Activated B cell treated with CpG ODN at 0.5 μM for 24 hours (primary cell): ENCODE measurements around the gene UNC50. TPM values are rescaled to one million over a fixed set of nuclear protein-coding genes. Genes with fewer than 3 reads are reported as not detected.

Source experiments
- ATAC-seq: fragments of 200-7000 bp; cut with Tn5 transposase; one replicate; pipeline ENCODE4 v1.10.0; 2021; ENCODE audit warnings: low read depth, mild to moderate bottlenecking, moderate library complexity
- CTCF ChIA-PET: fragments of 350-600 bp; sonication (Branson Sonifier 250); formaldehyde crosslinking; loops from one replicate; lab custom pipeline; 2021; ENCODE audit warnings: antibody characterized with exemption; lab: Charles Lee
- POLR2A ChIA-PET: fragments of 350-600 bp; sonication (Branson Sonifier 250); formaldehyde crosslinking; loops from one replicate; lab custom pipeline; 2021; ENCODE audit warnings: antibody characterized with exemption; lab: Charles Lee
- DNase-seq: peaks from one replicate; pipeline ENCODE4 v3.0.0; 2022
- H3K27ac Mint-ChIP-seq: one replicate; pipeline ENCODE4 v1.8.0; 2020; ENCODE audit warnings: mixed read lengths
- H3K27me3 Mint-ChIP-seq: one replicate; pipeline ENCODE4 v1.8.0; 2021; ENCODE audit warnings: mixed read lengths
- H3K36me3 Mint-ChIP-seq: one replicate; pipeline ENCODE4 v1.8.0; 2021; ENCODE audit warnings: low read depth, mixed read lengths
- H3K4me1 Mint-ChIP-seq: one replicate; pipeline ENCODE4 v1.8.0; 2021; ENCODE audit warnings: mixed read lengths
- H3K4me3 Mint-ChIP-seq: one replicate; pipeline ENCODE4 v1.8.0; 2020; ENCODE audit warnings: mild to moderate bottlenecking, mixed read lengths
- H3K9me3 Mint-ChIP-seq: one replicate; pipeline ENCODE4 v1.8.0; 2020; ENCODE audit warnings: mixed read lengths
- CTCF ChIP-seq: fragments of 200-600 bp; IDR thresholded peaks from one replicate; pipeline ENCODE4 v1.8.0; 2022; ENCODE audit warnings: antibody characterized with exemption, mild to moderate bottlenecking
- intact Hi-C: fragments of 100-400 bp; cut with micrococcal nuclease; formaldehyde crosslinking; loops from one replicate; pipeline ENCODE4 v1.15.1; 2024
- total RNA-seq: library from RNA; stranded (reverse); gene quantifications from 2 replicates; pipeline ENCODE4 v1.2.3, GENCODE V29; 2022

UNC50 gene
- total RNA-seq, 1 donor from 2014 or later = 36.3 TPM

- ChIA-PET POLR2A (no interaction called here), CTCF (no interaction called here)
- ATAC-seq (no peak), DNase-seq (no peak)
- H3K4me3 Mint-ChIP-seq = no peak overlapping the region
- peaks cover 25% of the 10 kb centered on the region for H3K36me3 Mint-ChIP-seq
- no peak for TF ChIP-seq CTCF
- no peaks in the 10 kb centered on the region for H3K9me3 Mint-ChIP-seq
- intact Hi-C loops = no loop called here
- H3K4me1 Mint-ChIP-seq = peaks cover 10% of the 10 kb centered on the region
- no peak overlapping the region for H3K27ac Mint-ChIP-seq
- H3K27me3 Mint-ChIP-seq = no peaks in the 10 kb centered on the region
These were observed 31.6 kb upstream of the UNC50 start for GRCh38 chr2:98576666-98577312.

DNA sequence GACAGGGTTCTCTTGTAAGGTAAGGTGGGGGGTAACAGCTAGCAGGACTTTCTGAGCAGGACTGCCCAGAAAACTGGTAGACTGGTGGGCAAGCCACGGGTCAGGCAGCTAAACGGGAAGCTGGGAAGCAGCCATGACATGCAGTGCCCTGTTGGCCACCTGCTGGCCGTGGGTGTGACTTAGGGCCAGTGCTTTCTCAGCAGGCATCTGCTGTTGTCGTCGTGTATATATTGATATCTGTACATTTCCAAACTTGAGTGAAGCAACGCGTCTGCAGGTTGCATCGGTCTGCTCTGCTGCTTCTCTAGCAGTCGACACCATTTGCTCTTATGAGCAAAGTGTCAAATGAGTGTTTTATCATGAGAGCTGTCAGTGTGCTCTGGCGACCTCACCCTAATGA, 31.1 kb upstream of the UNC50 start:
- POLR2A ChIA-PET = no interaction called here
- CTCF ChIA-PET = no interaction called here

GRCh38 chr2:98578231-98578630, 30.2 kb upstream of the UNC50 start:
- CTCF ChIA-PET = no interaction called here

More for the DNA sequence above, 31.1 kb upstream of the UNC50 start:
- H3K36me3 Mint-ChIP-seq = peaks cover 30% of the 10 kb centered on the region
- no peak overlapping the region for H3K27ac Mint-ChIP-seq
- ATAC-seq = no peak
- peaks cover 10% of the 10 kb centered on the region for H3K4me1 Mint-ChIP-seq
- no peak for TF ChIP-seq CTCF
- H3K9me3 Mint-ChIP-seq = no peaks in the 10 kb centered on the region
- DNase-seq = no peak
- no peak overlapping the region for H3K4me3 Mint-ChIP-seq
- intact Hi-C loops = no loop called here
- H3K27me3 Mint-ChIP-seq = no peaks in the 10 kb centered on the region

GRCh38 chr2:98579926-98580325, 28.5 kb upstream of the UNC50 start:
- DNase-seq (no peak), ATAC-seq (no peak)
- no peak for TF ChIP-seq CTCF
- intact Hi-C loops = no loop called here
- CTCF ChIA-PET = no interaction called here
- Mint-ChIP-seq H3K27ac (no peak overlapping the region), H3K27me3 (no peaks in the 10 kb centered on the region), H3K9me3 (no peaks in the 10 kb centered on the region), H3K4me3 (no peak overlapping the region), H3K36me3 (peaks cover 33% of the 10 kb centered on the region), H3K4me1 (peaks cover 10% of the 10 kb centered on the region)
- POLR2A ChIA-PET = no interaction called here

More at GRCh38 chr2:98578231-98578630, 30.2 kb upstream of the UNC50 start:
- no peaks in the 10 kb centered on the region for H3K27me3 Mint-ChIP-seq
- no peak overlapping the region for H3K27ac Mint-ChIP-seq
- TF ChIP-seq CTCF = no peak
- H3K4me1 Mint-ChIP-seq = peaks cover 10% of the 10 kb centered on the region
- DNase-seq (no peak), ATAC-seq (no peak)
- H3K4me3 Mint-ChIP-seq = no peak overlapping the region
- intact Hi-C loops = no loop called here
- peaks cover 31% of the 10 kb centered on the region for H3K36me3 Mint-ChIP-seq
- no peaks in the 10 kb centered on the region for H3K9me3 Mint-ChIP-seq
- POLR2A ChIA-PET = no interaction called here

- ChIA-PET CTCF (no interaction called here), POLR2A (no interaction called here)
- no peak overlapping the region for H3K27ac Mint-ChIP-seq
- no peaks in the 10 kb centered on the region for H3K9me3 Mint-ChIP-seq
- H3K36me3 Mint-ChIP-seq = peaks cover 35% of the 10 kb centered on the region
- TF ChIP-seq CTCF = no peak
- no peak for ATAC-seq
- H3K27me3 Mint-ChIP-seq = no peaks in the 10 kb centered on the region
- peaks cover 10% of the 10 kb centered on the region for H3K4me1 Mint-ChIP-seq
- no peak overlapping the region for H3K4me3 Mint-ChIP-seq
- intact Hi-C loops = no loop called here
- no peak for DNase-seq
These were observed 27.6 kb upstream of the UNC50 start for GRCh38 chr2:98580656-98581284.
